NCI-H226 (cell line): ENCODE measurements around the gene IL17D.
A peak's percentile ranks its signal among the peaks of the same experiment; 100 is the strongest.

Experiments used
- DNase-seq: peaks from one replicate; pipeline ENCODE4 v3.0.0-alpha.2; 2015

IL17D gene

DNA sequence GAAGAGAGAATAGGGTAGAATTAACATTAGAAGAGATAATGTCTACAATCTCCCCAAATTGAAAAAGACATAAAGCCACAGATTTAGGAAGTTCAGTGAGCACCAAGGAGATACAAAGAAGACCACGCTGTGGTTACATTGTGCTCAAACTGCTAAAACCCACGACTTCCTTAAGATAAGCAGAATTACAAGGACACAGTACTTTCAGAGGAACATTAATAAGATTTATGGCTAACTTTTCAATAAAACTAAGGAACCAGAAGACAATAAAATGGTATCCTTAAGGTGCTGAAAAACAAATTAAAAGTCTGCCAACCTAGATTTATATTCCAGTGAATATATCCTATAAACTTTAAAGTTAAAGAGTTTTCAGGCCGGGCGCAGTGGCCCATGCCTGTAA, 7.4 kb upstream of the IL17D start:
- no peak for DNase-seq

DNA sequence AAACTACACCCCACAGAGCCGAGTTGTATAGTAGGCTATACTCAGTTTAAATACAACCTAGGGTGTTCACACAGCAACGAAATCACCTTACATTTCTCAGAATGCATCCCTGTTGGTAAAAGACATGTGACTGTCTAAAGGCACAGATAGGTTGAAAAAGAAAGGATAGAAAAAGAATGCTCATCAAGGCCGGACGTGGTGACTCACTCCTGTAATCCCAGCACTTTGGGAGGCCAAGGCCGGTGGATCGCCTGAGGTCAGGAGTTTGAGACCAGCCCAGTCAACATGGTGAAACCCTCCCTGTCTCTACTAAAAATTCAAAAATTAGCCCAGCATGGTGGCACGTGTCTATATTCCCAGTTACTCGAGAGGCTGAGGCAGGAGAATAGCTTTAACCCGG, 3.8 kb upstream of the IL17D start:
- no peak for DNase-seq

DNA sequence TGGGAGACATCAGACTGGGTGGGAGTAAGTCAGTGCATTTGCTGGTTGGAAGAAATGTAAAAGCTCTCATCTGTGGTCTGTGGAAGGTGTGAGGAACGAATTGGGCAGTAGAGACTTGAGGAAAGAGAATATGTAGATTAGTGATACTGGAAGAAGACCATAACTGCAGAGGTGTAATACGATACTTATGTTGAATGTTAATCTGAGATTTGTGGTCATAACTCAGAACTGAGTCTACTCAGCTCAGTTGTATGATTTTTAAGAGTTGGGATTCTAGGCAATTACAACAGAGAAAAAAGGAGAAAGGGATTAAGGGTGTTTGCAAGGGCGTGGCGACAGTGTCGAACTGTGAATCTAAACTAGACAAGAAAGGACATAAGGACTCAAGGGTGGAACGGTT, 3.2 kb upstream of the IL17D start:
- DNase-seq, result no peak

DNA sequence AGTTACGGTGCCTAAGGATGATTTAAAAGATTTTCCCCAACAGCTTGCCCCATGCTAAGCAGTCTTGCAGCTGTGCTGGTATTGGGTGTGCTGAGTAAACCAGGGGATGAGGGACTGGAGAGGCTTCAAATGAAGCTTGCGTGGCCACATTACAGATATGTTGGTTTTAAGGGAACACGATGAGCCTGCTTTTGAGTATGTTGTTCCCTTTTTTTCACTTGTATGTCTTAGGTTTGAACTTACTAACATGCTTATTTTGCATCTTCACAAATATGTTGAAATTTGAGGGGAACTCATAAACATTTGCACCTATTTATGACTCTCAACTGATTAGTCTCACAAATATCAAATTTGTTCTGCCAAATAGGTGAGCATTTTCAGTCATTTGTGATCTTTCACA, 2.0 kb upstream of the IL17D start:
- no peak for DNase-seq

DNA sequence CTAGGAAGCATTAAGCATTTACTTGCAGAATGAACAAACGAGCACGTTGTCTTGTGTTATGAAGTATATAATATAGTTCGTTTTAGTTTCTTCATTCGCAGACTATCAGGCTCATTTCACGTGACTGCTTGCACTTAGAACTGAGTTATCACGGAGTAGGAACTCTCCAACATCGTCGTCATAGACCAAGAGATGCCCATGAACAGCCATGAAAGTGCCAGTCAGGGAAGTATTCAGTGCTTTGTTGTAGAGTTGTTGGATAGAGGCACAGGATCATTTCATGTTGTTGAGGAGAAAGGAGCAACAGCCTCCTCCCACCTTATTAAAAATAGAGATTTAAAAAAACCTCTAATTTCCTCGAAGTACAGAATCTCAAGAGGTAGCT, 977 bp upstream of the IL17D start:
- DNase-seq, result no peak

DNA sequence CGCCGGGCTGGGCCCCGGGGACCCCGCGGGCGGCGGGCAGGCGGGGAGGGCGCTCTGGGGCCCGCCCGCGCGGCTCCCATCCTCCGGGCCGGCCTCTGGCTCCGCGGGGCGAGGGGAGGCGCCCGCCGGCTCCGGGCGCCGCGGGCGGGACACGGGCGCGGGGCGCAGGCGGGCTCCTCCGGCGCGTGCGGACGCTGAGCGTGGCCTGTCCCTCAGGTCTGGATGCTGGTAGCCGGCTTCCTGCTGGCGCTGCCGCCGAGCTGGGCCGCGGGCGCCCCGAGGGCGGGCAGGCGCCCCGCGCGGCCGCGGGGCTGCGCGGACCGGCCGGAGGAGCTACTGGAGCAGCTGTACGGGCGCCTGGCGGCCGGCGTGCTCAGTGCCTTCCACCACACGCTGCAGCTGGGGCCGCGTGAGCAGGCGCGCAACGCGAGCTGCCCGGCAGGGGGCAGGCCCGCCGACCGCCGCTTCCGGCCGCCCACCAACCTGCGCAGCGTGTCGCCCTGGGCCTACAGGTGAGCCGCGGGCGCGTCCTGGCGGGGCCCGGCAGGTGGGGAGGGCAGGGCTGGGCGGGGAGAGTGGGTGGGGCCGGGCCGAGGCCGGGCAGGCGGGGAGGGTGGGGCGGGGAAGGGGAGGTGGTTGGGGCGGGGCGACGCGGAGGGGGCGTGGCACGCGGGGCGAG, 420 bp downstream of the IL17D start:
- peak; percentile 41 for DNase-seq

DNA sequence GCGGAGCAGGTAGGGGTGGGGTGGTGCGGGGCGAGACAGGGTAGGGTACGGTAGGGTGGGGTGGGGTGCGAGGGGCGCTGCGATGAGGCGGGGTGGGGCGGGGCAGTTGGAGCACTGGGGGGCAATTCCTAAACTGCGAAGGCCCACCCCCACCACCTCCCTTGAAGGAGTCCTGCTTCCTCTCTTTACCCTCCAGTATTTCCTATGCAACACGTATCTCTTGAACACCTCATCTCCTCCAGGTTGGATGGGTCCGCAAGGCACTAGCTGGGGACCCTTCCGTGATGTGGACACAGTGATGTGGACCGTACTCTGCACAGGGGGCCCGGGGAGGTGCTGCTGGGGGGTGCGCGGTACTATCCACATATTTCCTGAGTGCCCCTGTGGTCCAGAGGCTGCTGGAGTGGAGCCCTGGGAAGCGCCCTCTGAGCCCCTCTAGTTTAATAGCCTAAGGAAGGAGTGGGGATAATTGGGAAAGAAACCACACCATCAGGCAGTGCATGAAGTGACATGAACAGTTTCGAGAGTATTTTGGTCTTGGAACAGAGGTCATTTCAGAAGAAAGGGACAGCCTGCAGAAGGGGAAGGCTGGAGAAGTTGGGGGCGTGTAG, 1.1 kb downstream of the IL17D start:
- DNase-seq, result no peak

DNA sequence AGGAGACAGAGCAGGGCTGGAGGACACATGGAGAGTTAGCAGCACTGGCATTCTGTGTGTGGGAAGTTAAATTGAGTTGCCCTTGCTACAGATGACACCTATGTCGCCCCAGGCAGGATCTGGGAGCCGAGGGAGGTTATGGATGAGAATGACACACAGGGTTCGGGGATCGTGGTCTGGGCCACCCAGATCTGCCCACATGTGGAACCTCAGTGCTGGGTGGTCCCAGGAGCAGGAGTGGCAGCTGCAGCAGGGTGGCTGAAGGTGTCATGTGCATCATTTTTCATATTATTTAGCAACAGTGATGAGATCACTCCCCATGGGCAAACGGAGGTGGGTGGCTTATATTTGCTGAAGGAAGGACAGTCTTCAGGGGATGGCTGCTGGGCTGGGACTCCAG, 3.2 kb downstream of the IL17D start:
- DNase-seq, result no peak

DNA sequence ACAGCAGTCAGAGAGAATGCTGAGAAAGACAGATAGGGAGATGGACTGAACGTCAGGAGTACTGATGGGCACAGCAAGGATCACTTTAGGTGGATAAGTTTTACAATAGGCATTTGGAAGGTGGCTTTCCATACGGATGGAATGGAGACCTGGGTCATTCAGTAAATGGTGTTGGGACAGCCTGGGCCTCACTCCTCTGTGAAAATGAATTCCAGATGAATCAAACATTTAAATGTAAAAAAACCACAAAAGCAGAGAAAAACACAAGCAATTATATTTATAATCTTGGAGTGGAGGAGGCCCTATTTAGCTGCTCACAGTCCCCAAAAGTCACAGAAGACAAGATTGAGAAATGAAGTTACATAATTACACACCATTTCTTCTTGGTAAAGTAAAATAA, 4.7 kb downstream of the IL17D start:
- no peak for DNase-seq

DNA sequence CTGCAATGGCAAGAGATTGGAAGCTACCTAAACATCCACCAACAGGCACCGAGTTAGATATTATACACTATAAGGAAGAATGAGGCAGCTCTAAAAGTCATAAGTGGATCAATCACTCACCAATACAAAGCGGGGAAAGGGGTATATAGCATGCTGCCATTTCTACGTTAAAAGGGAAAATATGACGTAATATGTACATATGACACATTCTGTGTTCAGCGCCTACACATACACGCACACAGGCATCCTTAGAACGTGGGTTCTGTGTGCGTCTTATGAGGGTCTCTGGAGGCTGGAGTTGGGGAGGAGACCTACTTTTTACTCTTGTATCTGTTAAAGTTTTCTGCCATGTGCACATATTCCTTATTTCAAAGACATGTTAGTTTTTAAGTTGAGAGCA, 5.9 kb downstream of the IL17D start:
- no peak for DNase-seq

DNA sequence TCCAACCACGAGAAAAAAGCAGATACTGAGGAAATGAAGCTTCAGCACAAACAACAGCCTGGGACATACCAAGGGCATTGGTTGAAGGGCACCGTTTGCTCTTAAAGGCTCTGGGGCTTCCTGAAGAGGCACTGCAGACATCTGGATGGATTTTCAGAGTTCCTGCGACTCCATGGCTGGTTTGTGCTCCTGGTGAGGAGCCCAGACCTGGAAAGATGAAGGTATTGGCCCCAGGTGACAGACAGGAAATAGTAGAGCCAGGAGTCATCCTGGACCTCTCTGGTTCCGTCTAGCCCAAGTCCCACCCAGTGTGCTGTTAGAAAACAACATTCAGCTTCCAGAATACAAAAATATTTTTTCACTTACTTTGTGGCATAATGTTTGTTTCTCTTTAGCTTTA, 6.3 kb downstream of the IL17D start:
- DNase-seq, result no peak

DNA sequence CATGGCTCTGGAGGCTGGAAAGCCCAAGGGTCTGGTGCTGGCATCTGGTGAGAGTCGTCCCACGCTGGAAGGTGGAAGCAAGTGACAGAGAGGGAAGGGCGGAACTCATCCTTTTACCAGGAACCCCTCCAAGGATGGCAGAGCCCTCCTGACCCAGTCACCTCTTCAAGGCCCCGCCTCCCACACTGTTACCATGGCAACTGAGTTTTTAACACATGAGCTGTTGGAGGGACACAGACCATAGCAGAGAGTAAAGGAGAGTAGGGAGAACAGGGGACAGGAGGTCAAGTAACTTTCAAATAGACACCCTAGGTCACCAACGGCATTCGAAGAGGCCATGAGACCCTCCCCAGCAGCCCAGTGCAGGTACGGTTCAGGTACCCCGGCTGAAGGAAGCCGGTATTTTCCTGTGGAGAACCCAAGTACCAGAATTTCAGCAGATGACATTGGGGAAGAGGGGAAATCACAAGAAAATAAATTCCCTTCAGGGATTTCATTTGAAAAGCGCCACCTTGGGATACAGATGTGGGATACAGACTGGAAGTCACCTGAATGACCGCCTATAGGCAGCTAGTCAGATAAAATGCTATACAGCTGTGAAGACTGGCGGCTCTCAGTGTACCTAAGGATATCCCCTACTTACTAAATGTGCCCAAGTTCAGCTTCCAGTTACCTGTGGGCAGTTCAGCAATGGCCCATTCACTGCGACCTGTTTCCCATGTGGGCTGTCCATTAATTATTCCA, 8.0 kb downstream of the IL17D start:
- no peak for DNase-seq

DNA sequence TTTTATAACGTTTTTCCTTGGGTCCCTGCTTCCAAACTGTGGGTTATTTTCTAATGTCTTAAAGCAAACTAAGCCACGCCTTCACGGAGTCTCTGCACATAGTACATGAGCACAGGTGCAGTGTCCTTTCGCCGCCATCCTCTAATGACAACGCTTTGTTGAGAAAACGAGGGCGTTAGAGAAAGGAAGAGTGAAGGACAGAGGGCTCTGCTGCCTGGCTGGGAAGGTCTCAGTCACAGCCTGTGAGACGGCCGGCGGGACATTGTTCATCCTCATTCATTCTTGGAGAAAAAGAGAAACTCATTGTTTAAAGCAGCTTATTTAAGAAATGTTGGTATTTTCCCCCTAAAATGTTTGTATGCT, 9.5 kb downstream of the IL17D start:
- no peak for DNase-seq

DNA sequence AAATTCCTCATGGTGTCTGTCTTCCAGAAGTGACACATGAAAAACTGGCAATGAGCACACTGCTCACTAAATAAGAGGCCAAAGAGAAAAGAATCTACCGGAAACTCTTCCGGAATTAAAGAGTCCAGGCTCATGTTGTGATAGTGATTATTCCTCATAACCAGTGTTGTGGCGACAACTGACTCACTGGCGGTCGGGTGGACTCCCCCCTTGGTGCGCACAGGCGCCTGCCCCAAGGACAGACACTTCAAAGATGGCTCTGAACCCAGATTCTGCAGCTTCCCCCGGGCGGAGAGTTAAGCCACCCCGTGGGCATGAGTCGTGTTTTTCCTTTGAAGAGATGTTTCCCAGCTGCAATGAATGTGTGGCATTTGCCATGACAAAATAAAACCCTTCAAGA, 10.3 kb downstream of the IL17D start:
- DNase-seq, result peak; percentile 1

DNA sequence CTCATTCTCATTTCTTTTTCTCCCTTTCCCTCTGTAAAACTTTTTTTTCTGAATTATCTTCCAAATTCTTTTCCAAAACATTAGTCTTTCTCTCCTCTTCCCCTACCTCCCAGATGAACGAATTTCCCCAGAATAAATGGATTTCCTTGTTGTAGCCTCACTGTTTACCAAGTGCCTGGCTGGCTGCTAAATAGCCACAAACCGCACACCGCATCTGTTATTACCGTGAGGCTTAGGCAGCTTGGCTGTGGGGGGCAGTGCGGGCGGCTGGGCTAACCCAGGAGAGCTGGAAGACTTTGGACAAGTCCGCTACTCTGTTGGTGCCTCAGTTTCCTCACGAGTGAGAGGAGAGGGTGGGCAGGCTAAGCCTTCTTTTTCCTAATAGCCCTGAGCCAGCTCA, 10.7 kb downstream of the IL17D start:
- DNase-seq, result no peak

DNA sequence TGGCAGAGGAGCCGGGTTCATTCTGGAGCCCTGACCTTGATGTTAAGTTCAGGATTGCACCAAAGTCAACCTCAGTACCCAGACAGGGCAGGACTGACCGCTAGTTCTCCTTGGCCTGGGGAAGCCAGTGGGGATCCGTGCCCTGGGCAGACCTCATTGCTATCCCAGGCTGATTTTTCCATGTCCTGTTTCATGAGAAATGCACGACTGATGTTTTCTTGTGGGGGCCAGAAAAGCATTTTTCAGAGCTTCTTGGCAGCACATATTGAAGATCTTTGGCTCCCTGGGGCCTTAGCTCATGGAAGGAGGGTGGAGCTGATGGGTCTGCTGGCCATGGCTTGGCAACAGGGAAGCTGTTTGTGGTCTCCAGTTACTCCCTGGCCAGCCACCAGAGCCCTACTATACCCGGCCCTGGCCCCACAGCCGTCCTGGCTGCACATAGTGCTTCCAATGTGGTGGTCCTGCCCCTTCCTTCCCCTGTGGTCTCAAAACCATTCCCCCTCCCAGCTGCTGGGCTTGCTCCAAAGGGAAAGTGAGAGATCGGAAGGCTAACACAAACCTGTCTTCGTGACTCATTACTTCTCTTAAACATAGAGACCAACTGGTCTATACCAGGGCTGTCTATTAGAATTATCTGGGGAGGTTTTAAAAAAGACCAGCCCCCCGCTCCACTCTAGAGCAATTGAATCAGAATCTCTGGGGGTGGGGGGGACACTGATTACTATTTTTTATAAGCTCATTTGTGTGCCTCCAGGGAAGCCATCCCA, 11.2 kb downstream of the IL17D start:
- DNase-seq, result no peak

DNA sequence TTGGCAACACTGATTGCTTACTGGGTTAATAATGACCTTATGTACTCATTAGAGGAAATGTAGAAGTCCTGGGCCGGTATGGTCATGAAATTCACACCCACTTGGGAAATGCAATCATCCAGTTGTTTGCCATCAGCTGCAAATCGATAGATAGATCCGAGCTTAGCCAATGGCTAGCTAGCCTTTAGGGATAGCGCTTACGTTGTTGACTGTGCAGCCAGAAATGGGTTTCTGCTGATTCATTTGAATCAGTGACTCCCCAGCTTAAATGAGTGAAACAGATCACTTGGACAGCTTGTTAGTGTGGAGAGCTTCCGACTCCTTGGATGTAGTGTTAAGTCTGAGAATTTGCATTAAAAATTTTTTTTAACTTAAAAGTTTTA, 11.8 kb downstream of the IL17D start:
- no peak for DNase-seq

DNA sequence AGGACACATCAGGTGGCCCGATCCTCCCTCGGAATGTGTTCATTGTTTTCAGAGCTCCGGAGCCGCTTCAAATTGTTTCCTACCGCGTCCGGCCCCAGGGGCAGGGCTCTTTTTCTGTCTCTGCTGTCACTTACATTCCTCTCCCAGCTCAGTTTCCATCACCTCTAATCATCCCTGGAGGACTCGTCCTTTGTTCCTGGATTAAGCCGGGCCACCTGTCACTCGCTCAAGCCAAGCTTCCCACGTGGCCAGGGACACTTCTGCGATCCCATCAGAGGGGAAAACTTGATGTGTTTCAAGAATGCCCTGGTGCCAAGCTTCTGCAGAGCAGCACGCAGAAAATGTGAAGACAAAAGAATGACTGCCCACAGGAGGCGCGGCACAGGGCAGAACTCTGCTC, 13.5 kb downstream of the IL17D start:
- DNase-seq, result no peak

DNA sequence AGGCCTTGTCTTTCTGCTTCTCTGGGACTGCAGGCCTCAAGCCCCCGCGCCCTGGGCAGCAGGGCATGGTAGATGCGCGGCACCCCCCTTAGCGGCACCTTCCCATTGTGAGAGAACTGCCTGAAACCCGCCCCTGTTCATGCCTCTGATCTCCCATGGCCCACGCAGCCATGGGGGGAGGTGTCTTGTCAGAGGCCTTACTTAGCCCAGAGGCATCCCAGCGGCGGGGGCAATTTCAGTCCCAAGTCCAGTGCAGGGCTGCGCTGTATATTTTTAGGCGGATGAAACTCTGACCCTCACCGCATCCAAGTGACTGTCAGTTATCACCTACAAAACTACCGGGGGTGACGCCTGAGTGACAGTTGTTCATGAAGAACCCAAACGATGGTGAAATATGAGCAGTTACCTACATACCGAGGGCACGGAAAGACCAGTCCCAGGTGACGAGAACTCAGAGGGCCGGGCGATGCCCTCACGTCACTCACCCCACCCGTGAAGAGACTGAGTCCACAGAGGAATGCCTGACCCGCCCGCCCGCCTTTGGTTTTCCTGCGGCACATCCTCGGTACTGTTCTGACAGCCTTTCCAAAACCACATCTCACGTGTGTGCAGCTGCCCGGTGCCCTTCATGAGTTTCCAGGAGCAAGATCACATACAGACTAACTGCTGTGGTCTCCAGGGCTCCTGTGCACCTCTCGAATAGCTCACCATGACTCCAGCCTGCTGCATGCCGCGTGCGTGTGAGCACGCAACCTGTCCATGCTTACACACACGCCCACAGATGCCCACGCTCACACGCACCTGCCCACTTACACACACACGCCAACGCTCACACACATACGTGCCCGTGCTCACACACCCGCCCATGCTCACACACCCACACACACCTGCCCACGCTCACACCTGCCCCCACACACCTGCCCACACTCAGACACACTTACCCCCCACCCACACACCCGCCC, 14.4 kb downstream of the IL17D start:
- DNase-seq, result no peak

DNA sequence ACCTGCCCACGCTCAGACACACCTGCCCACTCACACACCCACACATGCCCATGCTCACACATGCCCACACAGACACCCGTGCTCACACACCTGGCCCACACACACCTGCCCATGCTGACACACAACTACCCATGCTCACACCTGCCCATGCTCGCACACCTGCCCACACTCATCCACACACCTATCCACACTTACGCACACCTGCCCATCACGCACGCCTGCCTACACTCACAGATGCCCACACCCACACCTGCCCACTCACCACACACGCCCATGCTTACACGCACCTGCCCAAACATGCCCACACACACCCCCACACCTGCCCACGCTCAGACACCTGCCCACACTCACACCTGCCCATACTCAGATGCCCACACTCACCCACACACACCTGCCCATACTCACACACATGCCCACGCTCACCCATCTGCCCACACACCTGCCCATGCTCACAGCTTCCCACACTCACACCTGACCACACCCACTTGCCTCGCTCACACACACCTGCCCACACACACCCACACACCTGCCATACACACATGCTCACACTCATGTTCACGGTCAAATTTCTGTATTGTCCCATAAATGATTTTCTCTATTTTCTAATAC, 15.6 kb downstream of the IL17D start:
- DNase-seq, result no peak

DNA sequence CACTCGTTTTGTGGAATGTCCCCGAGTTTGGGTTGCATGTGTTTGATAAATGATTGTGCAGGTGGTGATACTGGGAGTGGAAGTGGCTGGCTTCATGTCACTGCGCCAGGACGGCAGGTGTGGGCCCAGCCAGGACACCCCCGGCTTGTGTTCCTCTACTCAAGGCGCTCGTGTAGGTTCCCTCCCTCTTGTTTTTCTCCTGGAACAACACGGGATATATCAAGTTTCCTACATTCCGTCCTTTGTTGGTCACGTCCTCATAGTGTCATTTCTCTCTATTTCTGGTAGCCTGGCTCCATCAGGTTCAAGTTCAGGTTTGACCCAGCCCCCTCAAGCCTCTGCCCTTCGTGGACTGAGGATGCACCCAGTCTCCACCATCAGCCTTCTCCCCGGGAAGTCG, 16.3 kb downstream of the IL17D start:
- DNase-seq, result no peak

DNA sequence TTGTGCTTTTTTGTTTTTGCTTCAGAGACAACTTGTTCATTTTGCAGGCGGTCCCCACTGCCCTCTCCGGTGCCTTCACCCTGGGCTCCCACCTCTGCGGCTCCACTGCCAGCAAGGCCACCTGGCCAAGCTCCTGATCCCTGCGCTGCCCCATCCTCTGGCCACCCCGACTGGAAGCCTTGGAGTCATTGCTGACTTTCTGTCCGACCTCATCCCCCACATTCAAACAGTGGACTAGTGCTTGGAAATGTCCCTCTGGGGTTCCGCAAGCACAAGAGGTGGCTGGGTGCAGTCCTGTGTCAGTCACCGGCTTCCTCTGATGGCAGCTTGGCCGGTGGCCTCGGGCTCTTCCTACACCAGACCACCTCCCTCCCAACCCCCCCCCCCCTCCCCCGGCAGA, 17.0 kb downstream of the IL17D start:
- no peak for DNase-seq
